K562 (cell line): ENCODE data around the gene GNG3. TPM values are rescaled to one million over a fixed set of nuclear protein-coding genes. Genes with fewer than 3 reads are reported as not detected.

Source experiments
- ATAC-seq: fragments of 200-7000 bp; cut with Tn5 transposase; 3 replicates; pipeline ENCODE4 v1.9.1; 2020; ENCODE audit warnings: moderate library complexity
- BruUV-seq: library from RNA; stranded (reverse); fragments of 400-500 nt; replicated peaks from 2 replicates; lab custom pipeline; 2021; lab: Mats Ljungman, UMichigan
- CTCF ChIA-PET: fragments of 300-600 bp; formaldehyde crosslinking; extraction: SDS; loops from one replicate; lab custom pipeline; 2021; ENCODE audit warnings: low intra/inter-chr PET ratio; lab: Yijun Ruan, JAX
- POLR2A ChIA-PET: fragments of 300-600, 350-650 bp; sonication (Branson Sonifier 250); formaldehyde crosslinking; extraction: SDS; loops from one replicate; lab custom pipeline; 2021; ENCODE audit warnings: antibody characterized with exemption, inconsistent platforms; lab: Yijun Ruan, JAX
- DNase-seq, 4 experiments: peaks; one replicate each; pipeline versions ENCODE4 v3.0.0 to v3.0.0-alpha.2; 2011 to 2018; ENCODE audit warnings: low spot score in 3 of 4, mixed read lengths in 3 of 4; ENCODE audit errors: extremely low read depth in 1 of 4
- FAIRE-seq: peaks from 2 replicates; lab custom pipeline; 2011; peaks lifted over from hg19 to GRCh38; lab: Jason Lieb, UNC
- H2AFZ ChIP-seq: 2 replicates; pipeline ENCODE4 v1.6.0; 2011; ENCODE audit warnings: low read depth, low read length, control low read depth, inconsistent platforms
- H3K27ac ChIP-seq: fragments of 200-600 bp; 3 replicates; pipeline ENCODE4 v1.8.0; 2011; ENCODE audit warnings: low read depth, mild to moderate bottlenecking, control low read depth, inconsistent platforms, low read length, moderate library complexity, mixed read lengths; ENCODE audit errors: extremely low read depth
- H3K27me3 ChIP-seq, 2 experiments: fragments of 300-600 bp in 1 of 2; 2 replicates in 1 of 2; 3 replicates in 1 of 2; pipeline versions ENCODE4 v1.6.0 to v1.8.0; 2011; ENCODE audit warnings: inconsistent platforms in 2 of 2, low read length in 2 of 2, mild to moderate bottlenecking in 1 of 2, mixed read lengths in 1 of 2, moderate library complexity in 1 of 2; ENCODE audit not compliant: control insufficient read depth in 2 of 2, insufficient read depth in 2 of 2
- H3K36me3 ChIP-seq: fragments of 300-600 bp; 3 replicates; pipeline ENCODE4 v1.8.0; 2011; ENCODE audit warnings: mild to moderate bottlenecking, low read length, inconsistent platforms; ENCODE audit not compliant: control insufficient read depth, insufficient read depth
- H3K4me1 ChIP-seq, 2 experiments: fragments of 200-600 bp in 1 of 2; replicated peaks in 1 of 2; 2 replicates in 1 of 2; 3 replicates in 1 of 2; pipeline versions ENCODE4 v1.5.1 to v1.8.0; 2011; ENCODE audit warnings: inconsistent platforms in 2 of 2, low read length in 2 of 2, mild to moderate bottlenecking in 1 of 2, mixed read lengths in 1 of 2, moderate library complexity in 1 of 2; ENCODE audit not compliant: control insufficient read depth in 2 of 2, insufficient read depth in 2 of 2
- H3K4me2 ChIP-seq: 2 replicates; pipeline ENCODE4 v1.6.1; 2011; ENCODE audit warnings: low read length, control low read depth, inconsistent platforms, mixed read lengths; ENCODE audit not compliant: insufficient read depth
- H3K4me3 ChIP-seq: fragments of 200-600 bp; sonication (generic), shearing (Covaris generic); 2 replicates; pipeline ENCODE4 v1.5.1; 2016; ENCODE audit warnings: control low read depth, inconsistent platforms
- H3K79me2 ChIP-seq: fragments of 200-600 bp; 3 replicates; pipeline ENCODE4 v1.8.0; 2011; ENCODE audit warnings: low read length, inconsistent platforms; ENCODE audit not compliant: control insufficient read depth, insufficient read depth
- H3K9ac ChIP-seq, 2 experiments: 2 replicates each; pipeline versions ENCODE4 v1.6.0 to v1.6.1; 2011; ENCODE audit warnings: low read depth in 2 of 2, low read length in 2 of 2, control low read depth in 1 of 2, inconsistent platforms in 1 of 2, mild to moderate bottlenecking in 1 of 2, mixed read lengths in 1 of 2; ENCODE audit not compliant: insufficient read depth in 1 of 2
- H3K9me1 ChIP-seq: one replicate; pipeline ENCODE4 v1.6.0; 2011; ENCODE audit warnings: inconsistent platforms, mild to moderate bottlenecking, low read length, moderate library complexity; ENCODE audit not compliant: control insufficient read depth, insufficient read depth
- H3K9me3 ChIP-seq: replicated peaks from 2 replicates; pipeline ENCODE4 v1.5.1; 2011; ENCODE audit warnings: low read depth, low read length, inconsistent platforms; ENCODE audit not compliant: control insufficient read depth, insufficient read depth
- H4K20me1 ChIP-seq: replicated peaks from 2 replicates; pipeline ENCODE4 v1.6.1; 2011; ENCODE audit warnings: low read length, inconsistent platforms, mixed read lengths; ENCODE audit not compliant: control insufficient read depth, insufficient read depth
- RAD21 ChIP-seq, 2 experiments: fragments of 250-450 bp in 1 of 2; fragments of 450-650 bp in 1 of 2; sonication (Bioruptor Pico) in 1 of 2; formaldehyde crosslinking in 1 of 2; IDR thresholded peaks in 1 of 2; conservative IDR thresholded peaks in 1 of 2; 2 replicates each; pipeline versions ENCODE4 v1.4.0 to v1.8.0; 2020 to 2022; ENCODE audit warnings: mild to moderate bottlenecking in 2 of 2, moderate library complexity in 1 of 2
- SMAD1 ChIP-seq: fragments of 150-350 bp; IDR thresholded peaks from 2 replicates; pipeline ENCODE4 v1.6.1; 2014; ENCODE audit warnings: low read length, low read depth; ENCODE audit not compliant: partially characterized antibody
- SMC3 ChIP-seq: conservative IDR thresholded peaks from 2 replicates; pipeline ENCODE4 v1.6.1; 2011; ENCODE audit warnings: low read depth, low read length, improper control_type of control experiment; ENCODE audit not compliant: insufficient read depth
- ZNF408 ChIP-seq: fragments of 250-450 bp; sonication (Bioruptor Pico); IDR thresholded peaks from 2 replicates; pipeline ENCODE4 v1.4.0; 2020; ENCODE audit warnings: low read depth, mild to moderate bottlenecking, moderate library complexity
- WGBS: fragments of 100-300 bp; shearing (Covaris generic); methylation state at CpG from one replicate; pipeline ENCODE4 v1.1.6; 2016; ENCODE audit warnings: low coverage, mixed read lengths; ENCODE audit not compliant: insufficient coverage; ENCODE audit errors: missing lambda C conversion rate; 5-methylcytosine and 5-hydroxymethylcytosine counted together
- in situ Hi-C: fragments of 300-500 bp; cut with MboI; formaldehyde crosslinking; loops from 4 replicates; pipeline ENCODE4 v1.15.0; 2018; ENCODE audit warnings: inconsistent platforms, mixed read lengths
- intact Hi-C: fragments of 100-400 bp; cut with micrococcal nuclease; formaldehyde crosslinking; loops from 2 replicates; pipeline ENCODE4 v1.14.2; 2022
- polyA plus RNA-seq, 8 experiments: library from polyadenylated mRNA; depleted of rRNA in 4 of 8; stranded (reverse) in 5 of 8; unstranded in 3 of 8; fragments of >200 nt; fragmentation: Nextera tagmentation in 2 of 8; fragmentation: Illumina TruSeq in 1 of 8; extraction: Ambion mirVana in 2 of 8; extraction: Trizol in 1 of 8; gene quantifications; 2 replicates each; pipeline versions ENCODE4 v1.2.1 to v1.2.3, GENCODE V29; 2011 to 2014; ENCODE audit warnings: inconsistent platforms in 1 of 8, missing spikeins in 1 of 8
- total RNA-seq, 7 experiments: library from RNA; depleted of rRNA in 6 of 7; stranded (reverse); fragments of >200 nt in 6 of 7; fragmentation: Illumina TruSeq in 2 of 7; extraction: Trizol in 2 of 7; gene quantifications; 2 replicates each; pipeline versions ENCODE4 v1.2.1 to v1.2.3, GENCODE V29; 2011 to 2021; ENCODE audit warnings: low replicate concordance in 1 of 7
- TF ChIP-seq, protein P1 (sequence below), 2 experiments: fragments of 450-650 bp; formaldehyde crosslinking in 1 of 2; IDR thresholded peaks; 2 replicates each; pipeline versions ENCODE4 v1.4.0 to v1.6.1; 2014 to 2020; ENCODE audit warnings: mild to moderate bottlenecking in 2 of 2, borderline replicate concordance in 1 of 2, low read depth in 1 of 2
- TF ChIP-seq, protein P2 (sequence below), 3 experiments: IDR thresholded peaks in 2 of 3; conservative IDR thresholded peaks in 1 of 3; 2 replicates each; pipeline ENCODE4 v1.5.1; 2011 to 2012; ENCODE audit warnings: low read length in 3 of 3, mild to moderate bottlenecking in 3 of 3, control low read depth in 2 of 3, improper control_type of control experiment in 1 of 3, inconsistent platforms in 1 of 3, low read depth in 1 of 3, mixed read lengths in 1 of 3, moderate library complexity in 1 of 3; ENCODE audit not compliant: insufficient read depth in 2 of 3

GNG3 gene
- total and polyA plus RNA-seq, 9 of the 15 experiments (the other 6 are each of a cell fraction or from before 2014, with no cell fraction given), result 0.07 TPM; not detected in 8

DNA sequence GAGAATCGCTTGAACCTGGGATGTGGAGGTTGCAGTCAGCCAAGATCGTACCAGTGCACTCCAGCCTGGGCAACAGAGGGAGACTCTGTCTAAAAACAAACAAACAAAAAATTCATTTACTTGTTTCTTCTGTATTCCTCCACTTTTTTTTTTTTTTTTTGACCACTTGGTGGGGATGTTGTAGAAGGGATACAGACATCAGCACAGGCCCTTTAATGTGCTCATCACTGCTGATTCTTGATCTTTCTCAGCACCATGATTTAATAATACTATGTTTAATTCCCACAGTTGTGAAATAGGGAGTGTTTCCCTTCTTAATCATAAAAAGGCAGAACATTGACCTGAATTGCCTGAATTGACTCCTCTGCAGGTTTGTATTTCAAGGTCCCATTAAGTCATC lies 25.4 kb downstream of the GNG3 start:
- WGBS, result 91% methylated on average over 1 of the region's 2 CpGs
- Histone ChIP-seq H3K9me1 (no peaks in the 10 kb centered on the region), H4K20me1 (no peaks in the 10 kb centered on the region), H3K9ac (no peak overlapping the region), H3K9me3 (no peaks in the 10 kb centered on the region), H3K4me2 (no peak overlapping the region), H2AFZ (no peak overlapping the region), H3K4me1 (peaks cover 4 to 6% of the 10 kb centered on the region in 2 experiments; a peak in 3 of 5 replicates), H3K79me2 (peaks cover 27% of the 10 kb centered on the region), H3K27ac (no peak overlapping the region), H3K27me3 (no peaks in the 10 kb centered on the region)
- intact Hi-C loops, result loop anchor here (1.0 kb wide), 1 partner anchor 36 kb away; no protein-coding TSS in a partner anchor
- ChIA-PET POLR2A (interaction anchor here (0.6 kb wide), 1 partner anchor 59 kb away, joined by 3 read pairs; no protein-coding TSS in a partner anchor), CTCF (interaction anchor here (0.6 to 3.1 kb wide), 5 partner anchors 37 to 832 kb away, joined by 3 to 25 read pairs (median 5); partner anchors contain the start of gene TMEM179B)
- FAIRE-seq (no peak), ATAC-seq (peak; percentile 25; the same call in 1 of the 3 replicates), DNase-seq (no peak)
- no TSS peak for BruUV-seq
- in situ Hi-C loops, result no loop called here
- TF ChIP-seq, protein P1, sequence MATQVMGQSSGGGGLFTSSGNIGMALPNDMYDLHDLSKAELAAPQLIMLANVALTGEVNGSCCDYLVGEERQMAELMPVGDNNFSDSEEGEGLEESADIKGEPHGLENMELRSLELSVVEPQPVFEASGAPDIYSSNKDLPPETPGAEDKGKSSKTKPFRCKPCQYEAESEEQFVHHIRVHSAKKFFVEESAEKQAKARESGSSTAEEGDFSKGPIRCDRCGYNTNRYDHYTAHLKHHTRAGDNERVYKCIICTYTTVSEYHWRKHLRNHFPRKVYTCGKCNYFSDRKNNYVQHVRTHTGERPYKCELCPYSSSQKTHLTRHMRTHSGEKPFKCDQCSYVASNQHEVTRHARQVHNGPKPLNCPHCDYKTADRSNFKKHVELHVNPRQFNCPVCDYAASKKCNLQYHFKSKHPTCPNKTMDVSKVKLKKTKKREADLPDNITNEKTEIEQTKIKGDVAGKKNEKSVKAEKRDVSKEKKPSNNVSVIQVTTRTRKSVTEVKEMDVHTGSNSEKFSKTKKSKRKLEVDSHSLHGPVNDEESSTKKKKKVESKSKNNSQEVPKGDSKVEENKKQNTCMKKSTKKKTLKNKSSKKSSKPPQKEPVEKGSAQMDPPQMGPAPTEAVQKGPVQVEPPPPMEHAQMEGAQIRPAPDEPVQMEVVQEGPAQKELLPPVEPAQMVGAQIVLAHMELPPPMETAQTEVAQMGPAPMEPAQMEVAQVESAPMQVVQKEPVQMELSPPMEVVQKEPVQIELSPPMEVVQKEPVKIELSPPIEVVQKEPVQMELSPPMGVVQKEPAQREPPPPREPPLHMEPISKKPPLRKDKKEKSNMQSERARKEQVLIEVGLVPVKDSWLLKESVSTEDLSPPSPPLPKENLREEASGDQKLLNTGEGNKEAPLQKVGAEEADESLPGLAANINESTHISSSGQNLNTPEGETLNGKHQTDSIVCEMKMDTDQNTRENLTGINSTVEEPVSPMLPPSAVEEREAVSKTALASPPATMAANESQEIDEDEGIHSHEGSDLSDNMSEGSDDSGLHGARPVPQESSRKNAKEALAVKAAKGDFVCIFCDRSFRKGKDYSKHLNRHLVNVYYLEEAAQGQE (IDR thresholded peaks at IDR 0.05; ENCODE audit: borderline replicate concordance), result peak; percentile 38; the same call in 1 of the 2 replicates
- TF ChIP-seq, protein P1 (CRISPR knock-in tag; IDR thresholded peaks at IDR 0.05; ENCODE audit: low read depth), result no peak
- no peak for TF ChIP-seq SMAD1
- TF ChIP-seq, protein P2, sequence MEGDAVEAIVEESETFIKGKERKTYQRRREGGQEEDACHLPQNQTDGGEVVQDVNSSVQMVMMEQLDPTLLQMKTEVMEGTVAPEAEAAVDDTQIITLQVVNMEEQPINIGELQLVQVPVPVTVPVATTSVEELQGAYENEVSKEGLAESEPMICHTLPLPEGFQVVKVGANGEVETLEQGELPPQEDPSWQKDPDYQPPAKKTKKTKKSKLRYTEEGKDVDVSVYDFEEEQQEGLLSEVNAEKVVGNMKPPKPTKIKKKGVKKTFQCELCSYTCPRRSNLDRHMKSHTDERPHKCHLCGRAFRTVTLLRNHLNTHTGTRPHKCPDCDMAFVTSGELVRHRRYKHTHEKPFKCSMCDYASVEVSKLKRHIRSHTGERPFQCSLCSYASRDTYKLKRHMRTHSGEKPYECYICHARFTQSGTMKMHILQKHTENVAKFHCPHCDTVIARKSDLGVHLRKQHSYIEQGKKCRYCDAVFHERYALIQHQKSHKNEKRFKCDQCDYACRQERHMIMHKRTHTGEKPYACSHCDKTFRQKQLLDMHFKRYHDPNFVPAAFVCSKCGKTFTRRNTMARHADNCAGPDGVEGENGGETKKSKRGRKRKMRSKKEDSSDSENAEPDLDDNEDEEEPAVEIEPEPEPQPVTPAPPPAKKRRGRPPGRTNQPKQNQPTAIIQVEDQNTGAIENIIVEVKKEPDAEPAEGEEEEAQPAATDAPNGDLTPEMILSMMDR (IDR thresholded peaks at IDR 0.05 in 2 of 3, conservative IDR thresholded peaks at IDR 0.05 in 1 of 3; ENCODE audit: insufficient read depth in 2 of 3, low read depth in 1 of 3, low read length in 3 of 3), result peak; percentile 22 to 57 (median 37); a peak in 3 of 6 replicates
- peak in 1 of 2 experiments; percentile 28; a peak in 2 of 4 replicates for TF ChIP-seq RAD21 (CRISPR knock-in tag; conservative IDR thresholded peaks at IDR 0.05 in 1 of 2, IDR thresholded peaks at IDR 0.05 in 1 of 2)
- TF ChIP-seq ZNF408 (CRISPR knock-in tag), result no peak
- TF ChIP-seq SMC3, result 0 out of 2 replicates have a peak, but pooled peaks have one; percentile 8
- TF ChIP-seq, all 486 proteins: peak for 4
- no peak overlapping the region for H3K4me3 ChIP-seq
- peaks cover 47% of the 10 kb centered on the region; the same call in 2 of the 3 replicates for H3K36me3 ChIP-seq
